NOMO-1 (cell line): ENCODE results near the gene PATJ.
"Not testable (repeated sequence)": the region's sequence is repeated elsewhere in the genome, so short reads cannot be mapped to it uniquely, and the experiment has no call there.

ENCODE experiments used
- DNase-seq, 2 experiments: peaks; one replicate each; lab custom pipeline; 2025; ENCODE audit not compliant: unreplicated experiment in 2 of 2; lab: John Stamatoyannopoulos, UW

The PATJ gene

DNA sequence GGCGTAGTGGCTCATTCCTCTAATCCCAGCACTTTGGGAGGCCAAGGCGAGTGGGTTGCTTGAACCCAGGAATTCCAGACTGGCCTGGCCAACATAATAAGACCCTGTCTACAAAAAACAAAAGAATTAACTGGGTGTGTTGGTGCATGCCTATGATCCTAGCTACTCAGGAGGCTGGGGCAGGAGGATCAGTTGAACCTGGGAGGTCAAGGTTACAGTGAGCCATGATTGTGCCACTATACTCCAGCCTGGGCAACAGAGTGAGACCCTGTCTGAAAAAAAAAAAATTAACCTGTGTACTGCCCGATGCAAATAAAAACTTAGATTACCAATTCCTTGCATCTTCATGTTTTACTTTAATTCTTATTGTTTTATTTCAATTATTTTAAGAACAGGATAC lies 193.2 kb downstream of the PATJ start:
- DNase-seq = no peak

DNA sequence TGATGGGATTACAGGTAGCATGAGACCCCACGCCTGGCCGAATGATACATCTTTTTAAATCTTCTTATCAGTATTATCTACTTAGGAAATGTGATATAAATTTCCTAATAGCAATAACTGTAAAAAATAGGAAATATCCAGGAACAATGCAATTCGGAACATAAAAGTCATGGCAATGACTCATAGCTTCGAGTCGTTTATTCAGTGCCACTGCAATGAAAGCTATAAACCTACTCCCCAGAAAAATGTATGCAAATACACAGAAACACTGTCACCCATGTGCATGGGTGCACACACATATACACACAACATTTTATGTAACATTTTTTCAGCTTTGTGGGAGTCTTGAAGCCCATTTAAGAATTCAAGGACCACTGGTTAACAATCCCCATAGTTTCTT lies 194.6 kb downstream of the PATJ start:
- DNase-seq = no peak

DNA sequence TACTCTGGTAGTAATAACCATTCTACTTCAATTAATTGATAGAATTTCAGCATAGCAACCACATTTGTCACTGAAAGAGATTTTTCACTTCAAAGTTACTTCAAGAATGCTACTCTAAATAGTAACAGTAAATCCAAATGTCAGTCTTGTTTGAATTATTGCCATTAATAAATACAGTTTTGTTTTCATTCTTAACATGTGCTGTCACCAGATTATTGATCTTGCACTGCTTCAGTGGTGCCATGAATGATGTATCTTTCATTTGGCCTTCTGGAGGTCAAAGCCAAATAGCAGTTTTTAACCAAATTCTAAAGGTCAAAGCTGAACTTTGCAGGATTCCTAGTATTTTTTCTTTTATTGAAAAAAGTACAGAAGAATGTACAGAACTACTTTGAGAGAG lies 199.5 kb downstream of the PATJ start:
- no peak for DNase-seq

DNA sequence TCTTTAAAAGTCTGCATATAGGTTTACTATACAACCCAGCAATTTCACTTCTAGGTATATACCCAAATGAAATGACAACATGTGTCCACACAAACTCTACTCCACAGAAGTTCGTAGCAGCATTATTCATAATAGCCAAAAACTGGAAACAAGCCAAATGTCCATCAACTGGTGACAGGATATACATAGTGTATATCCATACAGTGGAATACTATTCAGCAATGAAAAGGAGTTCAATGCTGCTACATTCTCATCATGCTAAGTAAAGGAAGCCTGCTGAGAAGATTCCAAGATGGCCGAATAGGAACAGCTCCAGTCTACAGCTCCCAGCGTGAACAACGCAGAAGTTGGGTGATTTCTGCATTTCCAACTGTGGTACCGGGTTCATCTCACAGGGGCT lies 200.6 kb downstream of the PATJ start:
- DNase-seq = no peak

DNA sequence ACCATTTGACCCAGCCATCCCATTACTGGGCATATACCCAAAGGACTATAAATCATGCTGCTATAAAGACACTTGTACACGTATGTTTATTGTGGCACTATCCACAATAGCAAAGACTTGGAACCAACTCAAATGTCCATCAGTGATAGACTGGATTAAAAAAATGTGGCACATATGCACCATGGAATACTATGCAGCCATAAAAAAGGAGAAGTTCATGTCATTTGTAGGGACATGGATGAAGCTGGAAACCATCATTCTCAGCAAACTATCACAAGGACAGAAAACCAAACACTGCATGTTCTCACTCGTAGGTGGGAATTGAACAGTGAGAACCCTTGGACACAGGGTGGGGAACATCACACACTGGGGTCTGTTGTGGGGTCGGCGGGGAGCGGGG lies 206.4 kb downstream of the PATJ start:
- DNase-seq = not testable (repeated sequence)

DNA sequence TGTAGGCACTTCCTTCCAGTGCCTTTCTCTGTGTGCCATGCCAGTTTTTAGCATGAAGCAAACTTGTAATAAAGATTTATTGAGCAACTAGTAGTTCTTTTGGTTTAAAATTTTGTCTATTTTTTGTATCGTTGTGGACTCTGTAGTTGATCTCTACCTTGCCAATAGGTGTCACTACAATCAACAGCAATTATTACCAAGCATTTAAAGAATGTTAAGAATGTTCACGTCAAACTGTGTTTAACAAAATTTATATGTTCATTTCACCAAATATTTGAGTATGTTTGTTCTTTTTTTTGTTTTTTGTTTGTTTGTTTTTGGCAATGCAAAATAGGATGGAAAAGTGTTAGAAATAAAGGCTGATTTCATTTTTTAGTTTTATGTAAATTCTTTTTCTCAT lies 208.1 kb downstream of the PATJ start:
- DNase-seq = peak in 1 of 2 experiments; percentile 13

DNA sequence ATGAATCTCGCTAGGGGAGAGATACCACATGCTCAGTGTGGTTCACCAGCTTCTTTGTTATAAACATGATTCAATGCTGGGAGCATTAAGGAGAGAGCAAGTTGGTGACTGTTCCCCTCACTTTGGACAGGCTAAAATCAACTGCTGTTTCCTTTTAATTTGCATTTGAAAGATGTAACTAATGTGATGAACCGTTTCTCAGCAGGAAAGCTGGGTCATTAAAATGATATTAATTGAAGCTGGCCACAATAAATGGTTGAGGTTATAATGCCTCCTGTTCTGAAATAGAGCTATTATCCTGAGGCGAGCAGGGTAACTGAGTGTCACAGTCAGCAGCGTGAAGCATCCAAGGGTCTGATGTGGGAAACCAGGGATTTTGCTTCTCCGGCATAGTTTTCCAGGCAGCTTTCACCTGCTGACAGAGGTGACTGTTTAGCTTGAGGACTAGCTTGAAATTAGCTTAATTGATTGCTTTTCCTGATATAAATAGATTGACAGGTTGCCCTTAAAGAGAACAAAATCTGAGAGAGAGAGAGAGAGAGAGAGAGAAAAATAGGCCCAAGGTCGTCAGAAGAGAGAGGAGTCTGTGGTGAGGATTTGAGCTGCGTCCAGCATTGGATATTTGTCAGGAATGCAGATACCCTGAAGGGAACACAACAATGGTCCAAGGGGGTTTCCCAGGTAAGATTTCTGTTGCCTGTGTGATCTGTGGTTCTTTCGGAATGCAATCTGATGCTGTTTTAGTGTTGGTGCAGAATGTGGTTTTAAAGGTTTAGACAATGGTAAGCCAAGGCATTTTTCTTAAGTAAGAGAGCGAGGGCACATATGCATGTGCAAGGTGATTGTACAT lies 209.7 kb downstream of the PATJ start:
- DNase-seq = no peak

DNA sequence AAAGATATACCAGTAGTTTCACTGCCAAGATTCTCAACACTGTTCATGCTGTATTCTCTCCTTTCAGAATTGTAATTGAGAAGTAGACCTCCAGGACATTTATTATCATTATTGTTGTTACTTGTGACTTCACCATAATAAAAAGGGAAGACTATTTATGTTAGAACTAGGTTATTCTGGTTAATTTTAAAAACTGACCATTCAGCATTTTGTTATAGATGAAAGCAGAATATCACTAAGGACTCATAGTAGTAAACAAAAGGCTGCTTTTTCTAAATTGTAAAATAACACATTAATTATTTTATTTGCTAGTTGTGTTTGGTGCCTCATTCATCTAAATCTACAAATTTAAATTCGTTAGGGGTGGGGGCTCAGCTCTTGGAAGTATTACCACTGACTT lies 210.4 kb downstream of the PATJ start:
- no peak for DNase-seq

DNA sequence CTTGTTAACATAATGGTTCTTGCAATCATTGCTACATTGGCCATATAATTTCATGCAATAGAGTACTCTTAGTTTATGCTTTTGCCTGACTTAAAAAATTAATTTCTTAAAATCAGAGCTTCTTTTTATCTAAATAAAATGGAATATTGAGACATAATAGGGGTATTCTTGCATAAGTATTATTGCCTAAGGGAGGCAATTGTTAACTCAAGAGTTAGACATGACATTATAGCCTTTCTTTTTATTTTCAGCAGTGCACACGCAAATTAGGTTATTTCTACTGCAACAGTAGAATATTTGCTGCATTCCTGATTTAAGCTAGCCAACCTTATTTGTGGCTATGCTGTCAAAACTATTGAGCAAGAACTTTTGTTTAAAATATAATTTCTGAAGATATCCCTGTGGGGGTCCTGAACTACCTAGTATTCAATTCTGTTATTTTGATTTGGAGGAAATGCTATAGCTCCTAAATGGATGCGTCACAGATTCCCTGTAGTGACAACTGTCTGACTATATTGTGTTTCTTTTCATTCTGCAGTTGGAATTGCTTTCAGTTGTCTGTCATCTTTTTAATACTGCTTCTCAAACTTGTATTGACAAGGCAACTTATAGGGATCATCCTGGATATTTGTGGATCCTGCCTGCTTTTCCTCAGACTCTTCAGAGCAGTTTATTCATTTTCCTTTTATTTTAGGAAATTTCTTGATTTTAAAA lies 211.0 kb downstream of the PATJ start:
- no peak for DNase-seq

DNA sequence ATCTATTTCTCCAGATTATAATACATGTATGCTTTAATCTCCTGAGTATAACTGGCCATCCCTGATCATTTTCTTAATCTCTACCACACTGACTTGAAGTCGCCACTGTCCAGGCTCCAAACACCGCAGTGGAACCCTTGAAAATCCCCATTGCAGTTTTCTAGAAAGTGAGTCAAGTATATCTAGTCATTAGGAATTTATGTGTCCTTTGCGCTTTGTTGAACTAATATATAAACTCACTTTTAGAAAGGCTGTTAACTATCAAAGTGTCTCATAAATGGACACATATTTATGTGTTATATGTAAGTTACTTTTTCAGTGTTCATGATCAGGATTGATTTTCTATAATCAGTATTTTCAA lies 211.5 kb downstream of the PATJ start:
- no peak for DNase-seq

DNA sequence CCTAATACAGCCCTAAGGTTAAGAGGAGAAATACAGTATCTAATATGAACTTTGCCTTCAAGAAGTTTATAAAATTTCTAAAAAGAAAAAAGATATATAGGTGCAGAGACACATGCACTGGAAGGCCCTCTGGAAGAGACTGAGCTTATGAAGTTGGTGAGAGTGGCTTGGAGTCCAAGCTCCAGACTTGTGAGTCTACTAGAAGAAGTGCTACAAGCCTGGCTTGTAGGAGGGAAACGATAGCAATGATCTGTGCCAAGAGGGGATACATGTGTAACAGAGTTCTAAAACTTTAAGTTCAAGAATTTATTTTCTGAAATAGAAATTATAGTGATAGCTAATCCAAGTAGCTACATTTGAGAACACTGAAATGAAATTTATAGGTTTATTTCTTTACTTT lies 213.0 kb downstream of the PATJ start:
- DNase-seq = no peak

DNA sequence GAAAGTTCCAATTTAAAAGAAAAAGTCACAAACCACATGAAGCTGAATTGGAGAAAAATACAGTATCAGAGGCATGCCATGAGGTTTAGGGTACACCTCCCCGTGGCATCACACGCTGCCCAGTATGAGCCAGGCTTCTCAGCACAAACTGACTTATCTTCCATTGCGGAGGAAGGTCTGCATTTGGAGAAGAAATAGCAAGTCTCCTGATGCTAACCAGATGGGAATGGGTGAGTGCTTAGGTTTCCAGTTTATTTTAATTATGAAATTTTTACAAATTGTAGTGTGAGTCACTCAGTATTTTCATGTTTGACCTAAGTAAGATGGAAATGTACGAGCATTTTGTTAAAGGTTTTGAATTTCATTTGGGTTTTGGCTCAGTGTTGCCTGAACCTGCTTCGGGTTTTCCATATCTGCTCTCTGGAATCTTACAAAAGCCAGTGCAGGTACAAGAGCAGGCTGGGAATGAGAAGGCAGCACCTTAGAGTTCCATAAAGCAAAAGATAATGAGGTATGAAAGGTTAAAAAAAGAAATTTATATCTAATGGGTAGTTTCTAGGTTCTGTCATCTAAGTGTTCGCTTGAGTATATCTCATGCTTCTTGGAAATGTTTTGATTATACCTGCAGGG lies 213.9 kb downstream of the PATJ start:
- no peak for DNase-seq

DNA sequence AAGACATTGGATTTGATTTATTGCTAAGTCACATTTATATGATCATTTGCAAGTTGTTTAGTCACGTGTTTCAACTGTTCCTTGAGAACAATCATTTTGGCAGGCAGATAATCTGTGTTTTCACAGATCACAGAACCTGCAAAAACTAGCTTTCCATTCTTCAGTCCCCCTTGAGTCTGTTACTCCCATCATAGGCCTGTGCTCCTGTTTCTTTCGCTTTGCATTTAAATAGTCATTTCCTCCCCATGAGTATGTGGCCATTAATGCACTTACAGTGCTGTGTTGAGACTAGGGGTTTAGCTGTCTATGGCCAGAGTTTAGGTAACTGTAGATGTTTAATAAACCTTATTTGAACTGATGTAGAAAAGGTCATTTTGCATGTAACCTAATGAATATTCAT lies 214.5 kb downstream of the PATJ start:
- no peak for DNase-seq

DNA sequence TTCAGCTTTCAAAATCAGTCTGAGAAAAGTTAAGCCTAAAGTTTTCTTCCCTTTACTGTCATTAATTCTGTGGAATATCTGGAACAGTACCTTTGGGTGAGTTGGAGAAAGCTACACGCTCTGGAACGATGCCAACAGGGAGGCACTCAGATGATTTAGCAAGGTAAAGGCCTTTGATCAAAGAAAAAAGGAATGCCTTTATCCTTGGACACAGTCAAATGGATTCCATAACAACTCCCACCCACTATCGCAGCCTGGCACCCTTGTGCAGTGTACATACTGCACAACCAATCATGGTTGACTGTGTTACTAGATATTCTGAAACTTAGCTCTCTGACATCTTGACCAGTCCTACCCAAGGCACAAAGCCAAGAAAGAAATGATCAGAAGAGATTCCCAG lies 218.7 kb downstream of the PATJ start:
- no peak for DNase-seq

DNA sequence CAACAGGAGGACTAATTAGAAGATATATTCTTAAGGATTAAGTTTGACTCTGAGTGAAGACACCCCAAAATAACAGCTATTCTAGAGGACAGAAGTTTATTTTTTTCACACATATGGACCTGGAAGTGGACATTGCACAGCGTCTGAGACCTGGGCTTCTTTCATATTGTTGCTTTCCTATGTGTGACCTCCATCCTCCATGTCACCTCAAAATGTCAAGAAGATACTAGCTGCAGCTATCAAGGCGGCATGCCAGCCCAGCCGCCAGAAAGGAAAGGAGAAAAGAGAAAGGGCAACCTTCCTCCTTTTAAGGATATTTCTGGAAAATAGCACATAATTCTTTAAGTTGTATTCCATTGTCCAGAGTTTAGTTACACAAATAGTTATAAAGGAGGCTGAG lies 220.4 kb downstream of the PATJ start:
- no peak for DNase-seq

DNA sequence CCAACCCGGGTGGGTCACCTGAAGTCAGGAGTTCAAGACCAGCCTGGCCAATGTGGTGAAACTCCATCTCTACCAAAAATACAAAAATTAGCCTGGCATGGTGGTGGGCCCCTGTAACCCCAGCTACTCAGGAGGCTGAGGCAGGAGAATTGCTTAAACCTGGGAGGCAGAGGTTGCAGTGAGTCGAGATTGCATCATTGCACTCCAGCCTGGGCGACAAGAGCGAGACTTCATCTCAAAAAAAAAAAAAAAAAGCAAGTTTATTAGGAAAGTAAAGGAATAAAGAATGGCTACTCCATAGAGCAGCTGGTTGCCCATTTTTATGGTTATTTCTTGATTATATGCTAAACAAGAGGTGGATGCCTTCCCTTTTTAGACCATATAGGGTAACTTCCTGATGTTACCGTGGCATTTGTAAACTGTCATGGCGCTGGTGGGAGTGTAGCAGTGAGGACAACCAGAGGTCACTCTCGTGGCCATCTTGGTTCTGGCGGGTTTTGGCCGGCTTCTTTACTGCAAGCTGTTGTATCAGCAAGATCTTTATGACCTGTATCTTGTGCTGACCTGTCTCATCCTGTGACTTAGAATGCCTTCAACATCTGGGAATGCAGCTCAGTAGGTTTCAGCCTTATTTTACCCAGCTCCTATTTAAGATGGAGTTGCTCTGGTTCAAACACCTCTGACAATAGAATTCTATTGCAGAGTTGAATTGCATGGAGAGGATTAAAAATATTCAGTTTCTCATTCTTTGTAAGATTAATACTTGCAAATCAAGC lies 224.4 kb downstream of the PATJ start:
- DNase-seq = not testable (repeated sequence)

DNA sequence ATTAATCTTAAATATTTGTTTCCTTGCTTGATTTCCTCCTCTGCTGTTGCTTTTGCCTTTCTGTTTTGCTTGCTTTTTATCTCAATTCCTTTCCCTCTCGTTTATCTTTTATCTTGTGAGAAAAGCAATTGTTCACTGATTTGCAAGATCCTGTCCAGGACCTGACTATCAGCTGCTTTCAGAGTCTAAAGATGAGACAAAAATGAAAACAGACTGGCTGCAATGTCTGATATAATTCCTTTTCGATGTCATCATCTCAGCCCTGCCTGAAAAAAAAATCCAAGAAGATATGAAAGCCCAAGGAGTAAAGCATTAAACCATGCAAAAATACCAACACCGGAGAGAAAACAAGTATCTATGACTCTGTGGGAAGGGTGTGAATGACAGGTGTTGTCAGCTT lies 225.5 kb downstream of the PATJ start:
- no peak for DNase-seq

DNA sequence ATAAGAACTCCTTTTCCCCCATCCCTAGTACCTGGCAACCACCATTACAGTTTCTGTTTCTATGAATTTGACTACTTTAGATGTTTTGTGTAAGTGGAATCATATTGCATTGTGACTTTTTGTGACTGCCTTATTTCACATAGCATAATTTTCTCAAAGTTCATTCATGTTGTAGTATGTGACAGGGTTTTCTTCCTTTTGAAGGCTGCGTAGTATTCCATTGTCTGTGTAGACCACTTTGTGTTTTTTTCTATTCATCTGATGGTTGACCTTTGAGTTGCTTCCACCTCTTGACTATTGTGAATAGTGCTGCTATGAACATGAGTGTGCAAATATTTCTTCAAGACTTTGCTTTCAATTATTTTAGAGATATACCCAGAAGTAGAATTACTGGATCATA lies 226.6 kb downstream of the PATJ start:
- DNase-seq = no peak

DNA sequence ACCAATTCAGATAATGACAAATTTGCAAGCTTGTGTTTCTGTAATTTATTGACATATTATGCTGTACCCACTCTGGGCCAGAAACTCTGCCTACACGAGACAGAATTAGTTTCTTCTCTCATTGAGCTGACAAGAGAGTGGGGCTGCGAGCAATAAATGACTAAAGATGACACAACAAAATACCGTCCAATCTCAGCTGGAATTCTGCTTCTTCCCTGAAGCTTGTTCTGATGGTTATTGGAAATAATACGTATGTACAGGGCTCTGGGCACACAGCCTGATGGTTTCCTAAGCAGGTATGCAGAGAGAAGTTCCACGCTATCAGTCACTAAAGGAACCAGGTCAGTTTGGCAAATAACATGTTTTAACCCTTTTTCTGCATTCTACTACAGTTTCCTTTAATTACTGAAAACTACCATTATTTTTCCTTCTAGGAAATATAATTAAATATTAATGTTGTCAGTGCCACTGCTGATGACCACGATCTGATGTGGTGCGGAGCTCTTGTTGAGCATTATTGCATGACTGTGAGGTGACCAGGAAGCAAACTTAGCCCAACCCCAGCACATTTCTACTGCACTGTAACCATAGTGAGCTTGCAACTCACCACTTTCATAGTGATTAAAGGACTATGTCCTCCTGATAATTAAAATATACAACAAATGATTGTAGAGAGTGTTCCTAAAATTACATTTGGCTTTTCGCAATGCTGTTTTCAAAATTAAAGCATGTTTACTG lies 231.0 kb downstream of the PATJ start:
- DNase-seq = no peak

DNA sequence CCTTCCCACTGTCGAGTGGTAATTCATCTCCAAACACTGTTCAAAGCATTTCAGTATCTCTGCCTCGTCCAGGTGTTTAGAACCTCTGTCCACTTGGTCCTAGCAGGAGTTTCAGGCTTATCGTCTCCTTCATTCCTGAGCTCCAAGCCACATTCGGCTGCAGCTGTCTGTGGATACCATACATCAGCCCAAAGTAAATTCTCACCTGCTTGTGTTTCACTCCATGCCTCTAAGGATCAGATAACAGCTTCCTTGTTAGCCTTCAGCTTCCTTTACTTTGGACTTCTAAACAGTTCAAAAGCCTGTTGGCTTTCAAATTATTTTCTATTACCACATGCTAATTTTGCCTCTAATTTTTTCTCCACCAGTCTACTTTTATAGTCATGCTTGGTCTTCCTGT lies 233.4 kb downstream of the PATJ start:
- DNase-seq = no peak

DNA sequence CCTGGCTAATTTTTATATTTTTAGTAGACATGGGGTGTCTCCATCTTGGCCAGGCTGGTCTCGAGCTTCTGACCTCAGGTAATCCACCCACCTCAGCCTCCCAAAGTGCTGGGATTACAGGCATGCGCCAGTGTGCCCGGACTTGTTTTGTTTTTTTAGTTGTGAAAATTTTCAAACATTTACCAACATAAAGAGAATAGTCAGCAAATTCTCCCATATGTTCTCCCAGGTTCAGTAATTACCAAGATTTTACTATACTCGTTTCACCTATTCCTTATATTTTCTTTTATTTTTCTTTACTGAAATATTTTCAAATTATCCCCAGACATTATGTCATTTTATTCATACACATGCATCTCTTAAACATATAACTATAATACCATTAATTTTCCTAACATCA lies 234.3 kb downstream of the PATJ start:
- DNase-seq = no peak
